GM19328 (cell line): ENCODE results near the gene SLC45A2.
"Not testable (repeated sequence)": the region's sequence is repeated elsewhere in the genome, so short reads cannot be mapped to it uniquely, and the experiment has no call there.

Source experiments
- ATAC-seq: cut with Tn5 transposase; IDR thresholded peaks from one replicate; pipeline ENCODE4 v1.9.1; 2021; ENCODE audit warnings: mild to moderate bottlenecking, moderate library complexity; ENCODE audit not compliant: unreplicated experiment

The SLC45A2 gene

GRCh38 chr5:33969572-33970452, 14.7 kb downstream of the SLC45A2 start:
- ATAC-seq = peak; percentile 61

- ATAC-seq = no peak
Measured at GRCh38 chr5:33968211-33969005, 16.1 kb downstream of the SLC45A2 start.

GRCh38 chr5:33966805-33967204, 17.7 kb downstream of the SLC45A2 start:
- no peak for ATAC-seq

- ATAC-seq = no peak
Measured at GRCh38 chr5:33964132-33964700, 20.3 kb downstream of the SLC45A2 start.

- no peak for ATAC-seq
Measured at GRCh38 chr5:33958176-33958575, 26.3 kb downstream of the SLC45A2 start.

- no peak for ATAC-seq
Measured at GRCh38 chr5:33957577-33958150, 26.8 kb downstream of the SLC45A2 start.

- ATAC-seq = not testable (repeated sequence)
Measured at GRCh38 chr5:33952175-33952574, 32.3 kb downstream of the SLC45A2 start.

- no peak for ATAC-seq
Measured at GRCh38 chr5:33944543-33945132, 39.9 kb downstream of the SLC45A2 start.

GRCh38 chr5:33941090-33941489, 43.4 kb downstream of the SLC45A2 start:
- ATAC-seq = no peak

- no peak for ATAC-seq
Measured at GRCh38 chr5:33939556-33940262, 44.8 kb downstream of the SLC45A2 start.

- ATAC-seq = no peak
Measured at GRCh38 chr5:33938881-33939280, 45.6 kb downstream of the SLC45A2 start.

- no peak for ATAC-seq
Measured at GRCh38 chr5:33938507-33938796, 46.0 kb downstream of the SLC45A2 start.

- no peak for ATAC-seq
Measured at GRCh38 chr5:33937707-33938506, 46.6 kb downstream of the SLC45A2 start.

- ATAC-seq = no peak
Measured at GRCh38 chr5:33937017-33937706, 47.3 kb downstream of the SLC45A2 start.

GRCh38 chr5:33936381-33937016, 48.0 kb downstream of the SLC45A2 start, which contains the start of gene RXFP3:
Gene RXFP3, plus strand, starts transcription at chr5:33936386. Its CDS starts 355 bp downstream, at chr5:33936741.
- no peak for ATAC-seq

- no peak for ATAC-seq
Measured at GRCh38 chr5:33936004-33936380, 48.5 kb downstream of the SLC45A2 start.

GRCh38 chr5:33934176-33934575, 50.3 kb downstream of the SLC45A2 start:
- ATAC-seq = peak; percentile 35

- peak; percentile 67 for ATAC-seq
Measured at GRCh38 chr5:33933723-33934169, 50.7 kb downstream of the SLC45A2 start.
